Measurements from ENCODE around the gene SUFU.

DNA sequence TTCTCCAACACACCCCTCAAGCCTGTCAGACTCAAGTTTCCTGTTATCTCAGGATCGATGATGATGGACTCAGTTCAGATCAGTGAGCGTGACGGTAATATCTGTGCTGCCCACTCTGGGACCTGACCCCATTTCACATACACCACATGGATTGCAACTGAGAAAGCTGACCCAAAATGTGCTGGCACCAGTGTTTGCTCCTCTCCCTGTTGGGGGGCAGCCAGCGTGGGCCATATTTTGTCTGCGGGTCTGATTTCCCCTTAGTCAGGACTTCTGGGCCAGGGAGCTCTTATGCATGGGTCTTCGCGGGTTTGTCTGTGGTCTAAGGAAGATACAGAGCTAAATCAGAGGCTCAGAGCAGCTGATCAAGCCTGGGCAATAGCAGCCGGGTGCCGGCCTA lies 97.9 kb downstream of the SUFU start:
- TF ChIP-seq POLR2AphosphoS5 (IDR thresholded peaks at IDR 0.05; ENCODE audit: low read depth) (no peak), JUNB (IDR thresholded peaks at IDR 0.05; ENCODE audit: unreplicated experiment) (no peak), EZH2 (IDR thresholded peaks at IDR 0.05; ENCODE audit: low read depth, unreplicated experiment) (no peak)
- TF ChIP-seq, protein P1, sequence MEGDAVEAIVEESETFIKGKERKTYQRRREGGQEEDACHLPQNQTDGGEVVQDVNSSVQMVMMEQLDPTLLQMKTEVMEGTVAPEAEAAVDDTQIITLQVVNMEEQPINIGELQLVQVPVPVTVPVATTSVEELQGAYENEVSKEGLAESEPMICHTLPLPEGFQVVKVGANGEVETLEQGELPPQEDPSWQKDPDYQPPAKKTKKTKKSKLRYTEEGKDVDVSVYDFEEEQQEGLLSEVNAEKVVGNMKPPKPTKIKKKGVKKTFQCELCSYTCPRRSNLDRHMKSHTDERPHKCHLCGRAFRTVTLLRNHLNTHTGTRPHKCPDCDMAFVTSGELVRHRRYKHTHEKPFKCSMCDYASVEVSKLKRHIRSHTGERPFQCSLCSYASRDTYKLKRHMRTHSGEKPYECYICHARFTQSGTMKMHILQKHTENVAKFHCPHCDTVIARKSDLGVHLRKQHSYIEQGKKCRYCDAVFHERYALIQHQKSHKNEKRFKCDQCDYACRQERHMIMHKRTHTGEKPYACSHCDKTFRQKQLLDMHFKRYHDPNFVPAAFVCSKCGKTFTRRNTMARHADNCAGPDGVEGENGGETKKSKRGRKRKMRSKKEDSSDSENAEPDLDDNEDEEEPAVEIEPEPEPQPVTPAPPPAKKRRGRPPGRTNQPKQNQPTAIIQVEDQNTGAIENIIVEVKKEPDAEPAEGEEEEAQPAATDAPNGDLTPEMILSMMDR (conservative IDR thresholded peaks at IDR 0.05; ENCODE audit: low read depth in 2 of 2), result no peak
- TF ChIP-seq, protein P2, sequence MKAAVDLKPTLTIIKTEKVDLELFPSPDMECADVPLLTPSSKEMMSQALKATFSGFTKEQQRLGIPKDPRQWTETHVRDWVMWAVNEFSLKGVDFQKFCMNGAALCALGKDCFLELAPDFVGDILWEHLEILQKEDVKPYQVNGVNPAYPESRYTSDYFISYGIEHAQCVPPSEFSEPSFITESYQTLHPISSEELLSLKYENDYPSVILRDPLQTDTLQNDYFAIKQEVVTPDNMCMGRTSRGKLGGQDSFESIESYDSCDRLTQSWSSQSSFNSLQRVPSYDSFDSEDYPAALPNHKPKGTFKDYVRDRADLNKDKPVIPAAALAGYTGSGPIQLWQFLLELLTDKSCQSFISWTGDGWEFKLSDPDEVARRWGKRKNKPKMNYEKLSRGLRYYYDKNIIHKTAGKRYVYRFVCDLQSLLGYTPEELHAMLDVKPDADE (IDR thresholded peaks at IDR 0.05), result no peak
